ENCODE measurements around the gene TMEM144.
"Not testable (repeated sequence)": the region's sequence is repeated elsewhere in the genome, so short reads cannot be mapped to it uniquely, and the experiment has no call there.

TMEM144 gene

DNA sequence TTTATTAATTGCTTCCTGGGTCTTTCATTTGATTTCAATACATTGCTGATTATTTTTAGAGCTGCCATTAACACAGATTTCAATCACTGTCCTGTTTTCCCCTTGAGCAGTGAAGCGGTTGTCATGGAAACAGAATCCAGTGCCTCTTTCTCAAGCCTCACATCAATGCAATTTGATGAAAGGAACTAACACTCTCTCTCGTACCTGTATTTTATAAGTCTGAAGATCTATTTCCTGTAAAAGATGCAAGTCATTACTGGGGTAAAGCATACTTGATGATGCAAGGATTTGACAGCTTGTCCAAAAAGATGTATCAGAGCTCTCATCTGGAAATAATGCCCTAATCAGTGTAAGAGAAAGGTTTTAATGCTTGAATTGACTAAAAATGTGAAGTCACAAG, 19.6 kb upstream of the TMEM144 start:
- DNase-seq (ENCODE audit: low read depth in 4 of 4, low spot score in 1 of 4) = no peak

DNA sequence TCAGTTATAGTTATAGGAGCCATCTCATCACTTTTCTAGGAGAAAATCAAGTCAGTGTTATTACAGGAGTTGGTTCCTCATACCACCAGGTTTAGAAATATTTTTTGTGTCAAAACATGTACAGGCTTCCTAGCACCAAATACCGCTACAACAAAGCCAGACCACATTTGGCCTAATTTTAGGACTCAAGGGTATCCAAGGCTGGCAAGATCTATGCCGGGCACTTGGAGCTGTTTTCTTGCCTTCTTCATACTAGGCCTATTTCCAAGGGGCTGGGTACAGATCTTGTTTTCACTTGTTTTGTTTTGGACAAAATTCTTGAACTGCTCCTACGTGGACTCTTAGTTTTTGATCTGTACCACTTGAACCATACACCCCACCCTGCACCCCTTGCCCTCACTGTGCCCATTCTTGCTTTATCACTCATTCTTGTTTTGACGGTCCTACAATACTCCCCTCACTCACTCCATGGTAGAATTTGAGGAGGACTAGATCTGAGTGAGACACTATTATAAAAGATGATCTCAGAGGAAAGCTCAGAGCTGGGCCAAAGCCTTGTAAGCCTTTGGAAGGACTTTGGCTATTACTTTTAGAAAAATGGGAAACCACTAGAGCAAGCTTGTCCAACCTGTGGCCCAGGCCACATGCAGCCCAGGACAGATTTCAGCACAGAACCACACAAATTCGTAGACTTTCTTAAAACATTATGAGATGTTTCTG, 17.7 kb upstream of the TMEM144 start:
- no peak for DNase-seq (ENCODE audit: low read depth in 4 of 4, low spot score in 1 of 4)

DNA sequence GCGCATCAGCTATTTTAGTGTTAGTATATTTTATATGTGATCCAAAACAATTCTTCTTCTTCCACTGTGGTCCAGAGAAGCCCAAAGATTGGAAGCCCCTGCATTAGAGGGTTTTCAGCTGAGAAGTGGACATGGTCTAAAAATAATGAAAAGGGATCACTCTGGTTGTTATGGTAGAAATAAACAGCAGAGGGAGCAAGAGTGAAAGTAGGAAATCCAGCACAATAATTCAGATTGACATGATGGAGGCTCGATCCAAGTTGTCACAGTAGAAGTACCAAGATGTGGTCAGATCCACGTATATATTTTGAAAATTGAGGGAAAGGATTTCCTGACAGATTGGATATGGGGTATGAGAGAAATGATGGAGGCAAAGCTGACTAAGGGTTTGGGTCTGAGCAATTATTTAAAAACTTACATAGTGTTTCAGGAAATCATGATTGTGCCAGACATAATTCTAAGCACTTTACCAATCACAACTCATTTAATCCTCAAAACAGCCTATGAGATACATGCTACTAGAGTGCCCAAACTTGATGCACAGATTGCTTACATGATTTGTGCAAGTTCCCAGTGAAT, 17.0 kb upstream of the TMEM144 start:
- no peak for DNase-seq (ENCODE audit: low read depth in 4 of 4, low spot score in 1 of 4)

DNA sequence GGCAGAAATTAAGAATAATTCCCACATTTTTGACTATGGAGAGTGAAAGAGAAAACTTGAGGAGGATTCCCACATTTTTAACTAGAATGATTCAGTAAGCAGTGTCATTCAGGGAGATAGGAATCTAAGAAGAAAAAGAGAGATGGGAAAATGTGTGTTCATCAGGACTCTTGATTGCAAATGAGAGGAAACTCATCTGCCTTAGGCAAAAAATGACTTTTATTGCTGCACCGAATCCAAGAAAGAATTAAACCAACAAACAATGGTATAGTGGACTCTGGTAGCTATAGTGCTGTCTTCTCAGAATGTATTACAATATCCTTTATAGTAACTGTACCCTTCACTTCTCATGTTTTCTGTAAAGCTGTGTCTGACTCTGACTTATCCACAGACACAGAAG, 15.0 kb upstream of the TMEM144 start:
- DNase-seq (ENCODE audit: low read depth in 4 of 4, low spot score in 1 of 4) = no peak

DNA sequence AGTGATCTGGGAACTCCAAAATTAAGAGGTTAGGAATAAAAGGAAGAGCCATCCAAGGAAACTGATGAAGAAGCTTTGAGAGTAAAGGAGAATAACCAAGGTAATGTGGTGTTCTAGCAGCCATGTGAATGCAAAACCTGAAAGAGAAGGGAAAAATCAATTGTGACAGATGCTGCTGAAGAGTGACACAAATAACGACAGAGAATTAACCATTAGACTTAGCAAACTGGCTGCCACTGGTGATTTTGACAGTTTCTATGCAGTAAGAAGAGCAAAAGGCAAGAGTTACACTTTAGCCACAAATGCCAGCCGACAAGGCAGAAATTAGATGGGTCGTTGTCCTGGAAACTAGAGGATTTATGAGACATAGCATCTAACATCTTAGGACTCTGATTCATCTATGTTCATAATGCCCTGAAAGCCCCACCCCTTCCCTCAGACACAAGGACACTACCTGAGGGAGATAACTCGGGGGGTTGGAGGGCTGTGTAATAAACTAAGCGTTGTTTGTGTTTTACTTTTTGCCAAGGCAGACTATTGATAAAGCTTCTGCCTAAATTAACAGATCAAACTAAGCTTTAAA, 13.0 kb upstream of the TMEM144 start:
- no peak for DNase-seq (ENCODE audit: low read depth in 4 of 4, low spot score in 1 of 4)

DNA sequence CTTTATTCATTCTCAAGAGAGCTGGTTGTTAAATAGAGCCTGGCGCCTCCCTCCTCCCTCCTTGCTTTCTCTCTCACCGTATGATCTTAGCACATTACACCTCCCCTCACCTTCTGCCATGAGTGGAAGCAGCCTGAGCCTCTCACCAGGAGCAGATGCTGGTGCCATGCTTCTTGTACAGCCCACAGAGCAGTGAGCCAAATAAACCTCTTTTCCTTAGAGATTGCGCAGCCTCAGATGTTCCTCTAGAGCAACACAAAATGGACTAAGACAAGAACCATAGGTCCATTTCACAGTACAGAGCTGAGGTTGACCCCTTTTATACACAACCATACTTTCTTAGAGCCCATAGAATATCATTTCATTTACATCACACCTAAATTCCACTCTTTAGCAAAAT, 10.1 kb upstream of the TMEM144 start:
- DNase-seq (ENCODE audit: low read depth in 4 of 4, low spot score in 1 of 4) = no peak

DNA sequence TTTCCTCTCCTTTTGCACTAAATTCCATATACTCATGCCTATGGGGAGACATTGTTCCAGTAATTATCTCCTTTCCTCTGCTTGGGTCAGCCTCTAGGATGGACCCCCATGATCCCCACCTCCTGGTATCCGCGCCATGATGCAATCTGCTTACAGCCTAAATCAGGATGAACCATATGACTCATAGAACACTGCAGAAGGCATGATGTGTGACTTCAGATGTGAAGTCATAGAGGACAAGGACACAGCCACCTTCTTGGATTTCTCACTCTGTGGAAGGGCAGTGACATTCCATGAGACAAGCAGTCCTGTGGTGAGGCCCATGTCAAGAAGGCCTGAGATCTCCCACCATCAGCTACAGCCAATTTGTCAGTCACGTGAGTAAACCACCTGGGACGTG, 9.0 kb upstream of the TMEM144 start:
- DNase-seq (ENCODE audit: low read depth in 4 of 4, low spot score in 1 of 4) = no peak

DNA sequence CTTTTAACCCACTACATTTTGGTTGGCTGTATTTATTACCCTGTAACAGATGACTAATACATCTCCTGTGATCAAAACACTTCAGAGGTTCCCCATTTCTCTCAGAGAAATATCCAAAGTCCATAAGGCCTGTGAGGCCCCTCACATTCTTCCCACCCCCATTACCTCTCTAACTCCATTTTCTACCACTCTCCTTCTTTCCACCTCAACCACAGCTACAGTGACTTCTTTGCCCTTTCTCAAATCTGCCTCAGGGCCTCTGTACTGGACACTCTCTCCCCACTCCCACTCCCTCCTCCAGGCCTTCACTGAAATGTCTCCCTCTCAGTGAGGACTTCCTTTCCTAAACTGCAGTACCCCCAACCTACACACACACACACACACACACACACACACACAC, 8.4 kb upstream of the TMEM144 start:
- DNase-seq (ENCODE audit: low read depth in 4 of 4, low spot score in 1 of 4) = no peak

DNA sequence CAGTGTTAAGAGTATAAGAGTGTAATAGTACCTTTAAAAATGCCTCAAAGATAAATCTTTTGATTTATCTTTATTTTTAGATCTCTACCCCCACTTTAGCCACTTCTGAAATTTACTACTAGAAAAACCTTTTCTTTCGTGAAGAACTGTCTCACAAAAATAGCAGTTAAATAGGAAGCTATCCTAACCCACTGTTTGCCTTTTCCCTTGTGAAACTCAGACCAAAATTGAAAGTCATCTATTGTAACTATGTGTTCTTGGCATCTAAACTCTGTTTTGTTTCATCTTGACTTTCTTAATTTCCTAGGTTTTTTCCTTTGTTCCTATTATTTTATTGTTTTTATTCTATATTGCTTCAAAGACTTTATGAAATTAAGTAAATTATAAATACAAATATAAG, 7.8 kb upstream of the TMEM144 start:
- DNase-seq (ENCODE audit: low read depth in 4 of 4, low spot score in 1 of 4) = no peak

DNA sequence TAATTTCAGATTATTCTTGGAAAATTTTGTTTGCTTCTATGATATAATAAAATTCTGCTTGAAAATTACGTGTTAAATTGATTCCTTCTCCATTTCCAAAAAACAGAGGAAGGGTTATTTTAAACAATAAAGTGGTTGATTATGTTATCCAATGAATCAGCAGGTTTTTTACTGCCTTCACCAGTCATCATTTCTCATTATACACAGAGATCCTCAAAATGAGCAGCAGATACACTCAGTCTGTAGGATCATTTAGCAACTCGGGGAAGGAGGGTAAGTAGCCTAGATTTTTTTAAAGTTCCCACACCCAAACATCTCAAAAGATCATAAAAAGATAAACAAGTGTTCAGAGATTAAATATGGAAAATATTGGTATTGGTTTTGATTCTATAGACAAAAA, 6.8 kb upstream of the TMEM144 start:
- DNase-seq (ENCODE audit: low read depth in 4 of 4, low spot score in 1 of 4) = no peak

DNA sequence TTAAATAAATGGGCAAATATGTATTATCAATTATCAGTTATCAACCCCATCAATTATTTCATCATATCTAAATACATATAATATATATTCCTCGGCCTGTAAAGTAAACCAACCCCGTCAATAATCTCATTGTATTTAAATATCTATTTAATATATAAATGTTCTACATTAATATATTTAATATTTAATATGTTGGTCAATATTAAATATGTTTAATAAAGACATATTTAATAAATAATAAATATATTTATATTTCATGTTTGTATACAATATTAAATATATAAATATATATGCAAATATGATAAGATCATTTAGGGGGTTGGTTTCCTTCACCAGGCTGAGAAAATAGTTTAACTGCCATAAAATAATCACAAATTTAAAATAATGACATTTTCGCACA, 6.4 kb upstream of the TMEM144 start:
- DNase-seq (ENCODE audit: low read depth in 4 of 4, low spot score in 1 of 4) = no peak

DNA sequence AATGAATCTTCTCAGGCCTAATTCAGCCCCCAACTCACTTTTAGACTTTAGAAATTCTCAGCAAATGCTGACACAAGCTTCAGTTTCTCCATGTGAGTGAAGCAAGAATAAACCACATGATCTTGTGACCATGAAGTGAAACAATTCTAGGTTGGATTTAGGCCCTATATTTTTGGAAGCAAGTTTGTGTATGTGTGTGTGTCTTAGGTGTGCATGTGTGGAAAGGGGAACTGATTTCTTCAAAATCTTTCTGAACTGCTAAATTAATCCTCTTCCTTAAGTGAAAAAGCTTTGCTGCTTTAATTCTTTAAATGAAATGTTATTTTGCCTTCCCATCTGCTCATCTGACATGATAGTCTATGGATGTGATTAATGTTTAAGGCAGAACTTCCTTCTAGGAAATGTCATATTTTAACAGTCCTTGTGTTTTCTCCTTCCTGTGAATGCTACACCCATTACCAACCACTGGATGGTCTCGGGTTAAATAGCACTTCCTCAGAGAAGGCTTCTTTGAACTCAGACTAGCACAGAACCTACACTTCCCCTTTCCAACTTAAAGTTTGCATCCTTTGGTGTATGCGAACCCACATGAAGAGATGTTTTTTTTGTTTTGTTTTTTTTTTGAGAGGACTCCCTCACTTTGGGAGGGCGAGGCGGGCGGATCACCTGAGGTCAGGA, 1.2 kb upstream of the TMEM144 start:
- no peak for DNase-seq (ENCODE audit: low read depth in 4 of 4, low spot score in 1 of 4)

DNA sequence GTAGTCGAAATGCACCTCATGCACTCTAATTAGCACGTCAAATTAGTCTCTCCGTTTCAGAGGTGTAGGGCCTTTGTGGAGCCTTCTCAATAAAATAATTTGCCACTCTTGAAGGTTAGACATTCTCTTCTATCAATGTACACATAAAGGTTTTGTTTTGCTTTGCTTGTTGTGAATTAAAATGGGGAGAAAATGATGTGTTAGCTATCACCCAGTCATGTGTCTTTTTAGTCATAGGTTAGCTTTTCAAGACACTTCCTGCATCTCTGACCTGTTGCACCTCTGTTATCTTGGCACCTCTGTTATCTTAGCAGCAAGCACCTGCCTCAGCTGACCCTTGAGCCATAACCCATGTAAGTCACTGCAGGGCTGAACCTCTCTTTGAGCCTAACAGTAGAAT, 936 bp downstream of the TMEM144 start:
- no peak for DNase-seq (ENCODE audit: low read depth in 4 of 4, low spot score in 1 of 4)

DNA sequence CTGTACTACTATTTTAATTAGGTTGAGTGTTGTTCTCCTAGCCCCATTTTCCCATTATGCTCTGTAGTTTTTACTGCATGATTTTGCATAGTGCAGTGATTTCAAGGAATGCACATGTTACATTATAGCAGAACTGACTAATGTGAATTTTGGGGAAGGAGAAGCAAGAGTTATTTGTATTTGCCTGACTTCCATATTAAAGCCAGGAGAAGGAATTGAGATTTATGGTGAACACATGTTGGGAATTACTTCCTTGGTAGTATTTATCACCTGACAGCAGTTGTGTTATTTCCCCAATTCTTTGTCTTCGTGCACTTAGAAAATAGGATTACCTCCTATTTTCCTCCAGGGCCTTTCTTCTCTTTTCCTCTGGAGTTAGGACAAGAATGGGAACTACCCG, 3.2 kb downstream of the TMEM144 start:
- no peak for DNase-seq (ENCODE audit: low read depth in 4 of 4, low spot score in 1 of 4)

DNA sequence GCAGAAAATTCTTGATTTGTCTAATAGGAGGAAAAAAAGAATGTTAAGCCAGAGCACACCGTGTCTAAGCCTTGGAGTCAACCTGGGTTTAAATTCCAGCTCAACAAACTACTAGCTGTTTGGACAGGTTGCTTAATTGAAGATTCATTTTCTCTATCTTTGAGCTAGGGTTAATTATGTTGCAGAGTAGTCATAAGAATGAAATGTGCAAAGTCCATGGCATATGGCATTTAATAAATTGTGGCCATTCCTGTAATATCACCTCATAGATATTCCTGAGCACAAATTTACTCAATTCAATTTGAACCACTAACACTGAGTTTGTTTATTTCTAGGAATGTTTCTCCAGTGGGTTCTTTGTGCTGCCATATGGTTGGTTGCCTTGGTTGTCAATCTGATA, 4.6 kb downstream of the TMEM144 start:
- DNase-seq (ENCODE audit: low read depth in 4 of 4, low spot score in 1 of 4) = no peak

DNA sequence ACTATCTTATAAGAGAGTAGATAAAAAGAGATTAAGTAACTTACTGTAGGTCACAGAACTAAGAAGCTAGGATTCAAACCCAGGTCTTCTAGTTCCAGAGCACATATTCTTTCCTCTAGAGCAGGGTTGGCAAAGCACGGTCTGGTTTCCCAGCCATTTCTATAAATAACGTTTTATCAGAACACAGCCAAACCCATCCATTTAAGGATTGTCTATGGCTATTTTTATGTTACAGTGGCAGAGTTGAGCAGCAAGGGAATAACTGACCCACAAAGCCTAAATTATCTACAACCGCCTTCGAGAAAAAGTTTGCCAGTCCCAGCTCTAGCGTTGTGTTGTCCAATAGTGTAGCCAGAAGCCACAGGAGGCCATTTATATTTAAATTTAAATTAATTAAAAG, 7.5 kb downstream of the TMEM144 start:
- no peak for DNase-seq (ENCODE audit: low read depth in 4 of 4, low spot score in 1 of 4)

DNA sequence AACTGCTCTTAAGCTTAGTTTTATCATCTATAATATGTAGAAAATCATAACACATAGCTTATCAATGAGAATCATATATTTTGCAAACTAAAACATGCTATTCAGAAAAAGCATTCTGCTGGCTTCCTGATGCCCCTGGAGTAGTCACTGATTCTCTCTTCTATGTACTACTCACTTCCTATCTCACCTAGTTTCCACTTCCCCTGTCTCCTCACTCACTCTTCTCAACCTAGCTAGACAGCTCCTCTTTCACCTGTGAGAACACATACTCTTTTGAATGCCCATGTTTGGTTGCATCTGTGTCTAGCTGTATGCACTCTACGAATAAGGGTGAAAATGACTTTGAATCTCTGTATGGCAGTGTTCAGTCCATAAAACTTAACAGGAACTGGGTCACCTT, 9.3 kb downstream of the TMEM144 start:
- no peak for DNase-seq (ENCODE audit: low read depth in 4 of 4, low spot score in 1 of 4)

DNA sequence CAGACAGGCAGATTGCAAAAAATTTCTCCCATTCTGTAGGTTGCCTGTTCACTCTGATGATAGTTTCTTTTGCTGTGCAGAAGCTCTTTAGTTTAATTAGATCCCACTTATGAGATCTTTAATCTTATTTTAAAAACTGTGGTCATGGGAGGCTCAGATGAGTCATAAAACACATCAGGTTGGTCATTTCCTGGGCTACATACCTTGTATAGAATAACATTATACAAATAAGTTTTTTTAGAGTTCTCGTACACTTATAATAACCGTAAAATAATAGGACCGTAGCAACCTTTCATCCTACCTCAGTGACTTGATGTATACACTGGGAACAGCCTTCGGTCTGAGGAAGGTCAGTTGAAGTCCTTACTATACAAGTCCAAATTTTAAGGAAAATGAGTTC, 14.0 kb downstream of the TMEM144 start:
- not testable (repeated sequence) for DNase-seq (ENCODE audit: low read depth in 4 of 4, low spot score in 1 of 4)

DNA sequence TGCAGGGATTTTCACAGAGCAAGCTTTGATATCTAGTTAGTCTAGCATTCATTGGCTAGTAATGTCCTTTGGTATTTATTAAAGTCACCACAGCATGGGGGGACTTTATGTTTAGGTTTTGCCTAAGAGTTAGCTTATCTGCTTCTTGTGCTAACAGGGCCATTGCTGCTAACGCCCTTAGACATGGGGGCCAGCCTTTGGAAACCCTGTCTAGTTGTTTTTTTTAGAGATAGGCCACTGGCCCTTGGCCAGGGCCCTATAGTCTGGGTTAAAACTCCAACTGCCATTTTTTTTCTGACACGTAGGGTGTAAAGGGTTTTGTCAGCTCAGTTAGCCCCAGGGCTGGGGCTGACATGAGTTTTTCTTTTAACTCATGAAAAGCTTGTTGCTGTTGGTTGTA, 14.7 kb downstream of the TMEM144 start:
- DNase-seq (ENCODE audit: low read depth in 4 of 4, low spot score in 1 of 4) = not testable (repeated sequence)

DNA sequence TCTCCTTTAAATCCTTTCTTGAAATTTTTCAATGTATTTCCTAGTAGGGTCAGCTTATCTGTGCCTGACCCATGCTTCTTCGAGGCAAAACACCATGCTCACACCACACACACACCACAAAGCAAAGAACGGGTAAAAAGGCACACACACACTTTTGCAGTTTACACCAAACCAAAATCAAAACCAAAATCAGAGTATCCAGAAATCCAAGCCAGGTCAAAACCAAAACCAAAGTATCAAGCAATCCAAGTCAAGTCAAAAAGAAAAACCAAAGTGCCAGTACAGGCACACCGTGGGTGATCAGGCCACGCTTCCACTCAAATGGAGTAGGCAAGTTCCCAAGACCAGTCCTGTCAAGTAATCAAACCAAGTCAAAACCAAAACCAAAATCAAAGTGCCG, 17.6 kb downstream of the TMEM144 start:
- DNase-seq (ENCODE audit: low read depth in 4 of 4, low spot score in 1 of 4) = not testable (repeated sequence)

DNA sequence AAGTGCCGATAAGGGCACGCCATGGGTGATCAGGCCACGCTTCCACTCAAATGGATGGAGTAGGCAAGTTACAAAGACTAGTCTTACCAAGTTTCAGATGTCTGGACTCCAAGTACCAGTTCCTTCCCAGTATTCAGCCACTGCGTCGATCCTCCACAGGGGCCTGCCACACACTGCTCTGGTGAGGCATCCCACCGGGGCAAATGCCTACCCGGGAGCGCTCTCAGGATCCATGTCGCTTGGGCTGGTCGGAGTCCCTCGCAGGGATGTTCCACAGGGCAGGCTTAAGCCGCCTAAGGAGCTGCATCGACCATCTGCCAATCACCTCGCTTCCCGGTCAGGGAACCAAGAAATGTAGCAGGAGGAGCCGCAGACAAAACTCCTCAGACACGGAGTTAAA, 18.1 kb downstream of the TMEM144 start:
- not testable (repeated sequence) for DNase-seq (ENCODE audit: low read depth in 4 of 4, low spot score in 1 of 4)

DNA sequence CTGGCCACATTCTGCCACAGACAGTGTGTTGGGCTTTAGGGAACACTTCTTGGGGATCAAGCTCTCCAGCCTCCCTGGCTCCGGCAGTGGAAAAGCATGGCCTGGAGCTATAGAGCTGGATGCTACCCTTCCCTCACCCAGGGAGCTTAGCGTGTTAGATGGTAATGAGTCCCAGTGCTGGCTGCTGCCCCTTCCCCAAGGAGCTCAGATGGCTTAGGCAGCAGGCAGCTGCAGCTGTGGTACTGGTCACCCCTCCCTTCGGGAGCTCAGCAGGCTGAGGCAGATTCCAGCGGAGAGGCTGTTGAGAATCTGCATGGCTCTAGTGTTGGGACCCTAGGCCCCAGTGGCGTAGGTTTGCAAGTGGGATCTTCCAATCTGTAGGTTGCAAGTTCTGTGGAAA, 19.5 kb downstream of the TMEM144 start:
- DNase-seq (ENCODE audit: low read depth in 4 of 4, low spot score in 1 of 4) = no peak
